K562 (cell line): ENCODE data around the gene ZMIZ1. TPM values are rescaled to one million over a fixed set of nuclear protein-coding genes. Genes with fewer than 3 reads are reported as not detected.

ENCODE experiments used
- CHD4 ChIP-seq: fragments of 200-600 bp; sonication (generic); IDR thresholded peaks from 3 replicates; pipeline ENCODE4 v1.6.1; 2012; ENCODE audit warnings: low read depth, mild to moderate bottlenecking, mixed read lengths, low read length, inconsistent platforms; ENCODE audit not compliant: insufficient read depth, insufficient replicate concordance, poor library complexity, severe bottlenecking
- ELF1 ChIP-seq: fragments of 200-800 bp; sonication (Bioruptor generic); IDR thresholded peaks from 2 replicates; pipeline ENCODE4 v1.6.1; 2016; ENCODE audit warnings: missing genetic modification characterization, missing compliant biosample characterization
- HDGF ChIP-seq: fragments of 450-650 bp; IDR thresholded peaks from 2 replicates; pipeline ENCODE4 v1.6.1; 2016
- ID3 ChIP-seq, 2 experiments: fragments of 250-450 bp in 1 of 2; fragments of 450-650 bp in 1 of 2; sonication (Bioruptor Pico) in 1 of 2; IDR thresholded peaks; 2 replicates each; pipeline versions ENCODE4 v1.6.1 to v1.8.0; 2016 to 2021; ENCODE audit warnings: mild to moderate bottlenecking in 2 of 2, moderate library complexity in 2 of 2, missing compliant biosample characterization in 1 of 2, missing genetic modification characterization in 1 of 2
- JUND ChIP-seq, 2 experiments: IDR thresholded peaks; 2 replicates in 1 of 2; 3 replicates in 1 of 2; pipeline ENCODE4 v1.6.1; 2011; ENCODE audit warnings: borderline replicate concordance in 2 of 2, low read depth in 2 of 2, low read length in 2 of 2, improper control_type of control experiment in 1 of 2, missing biosample characterization in 1 of 2, missing genetic modification characterization in 1 of 2, missing genetic modification reagents in 1 of 2
- MTA1 ChIP-seq: fragments of 450-650 bp; IDR thresholded peaks from 2 replicates; pipeline ENCODE4 v1.6.1; 2017; ENCODE audit warnings: borderline replicate concordance
- PHF21A ChIP-seq: fragments of 450-650 bp; IDR thresholded peaks from 2 replicates; pipeline ENCODE4 v1.6.1; 2017; ENCODE audit warnings: low read depth, borderline replicate concordance
- SREBF1 ChIP-seq: fragments of 150-350 bp; IDR thresholded peaks from 2 replicates; pipeline ENCODE4 v1.6.1; 2014; ENCODE audit warnings: antibody characterized with exemption, low read depth, low read length, borderline replicate concordance
- TBP ChIP-seq: optimal IDR thresholded peaks from 2 replicates; pipeline ENCODE3; 2011; ENCODE audit warnings: low read depth, low read length, improper control_type of control experiment
- VEZF1 ChIP-seq: fragments of 200-800 bp; sonication (Bioruptor generic); IDR thresholded peaks from 2 replicates; pipeline ENCODE4 v1.6.1; 2017; ENCODE audit warnings: missing genetic modification characterization, missing compliant biosample characterization
- ZBTB17 ChIP-seq: fragments of 450-650 bp; formaldehyde crosslinking; IDR thresholded peaks from 2 replicates; pipeline ENCODE4 v1.4.0; 2020; ENCODE audit warnings: mild to moderate bottlenecking
- ZBTB5 ChIP-seq: fragments of 450-650 bp; IDR thresholded peaks from 2 replicates; pipeline ENCODE4 v1.6.1; 2017; ENCODE audit warnings: antibody characterized with exemption
- ZKSCAN3 ChIP-seq: fragments of 250-450 bp; sonication (Bioruptor Pico); IDR thresholded peaks from 2 replicates; pipeline ENCODE4 v1.4.0; 2020
- ZNF778 ChIP-seq: fragments of 450-650 bp; formaldehyde crosslinking; IDR thresholded peaks from 2 replicates; pipeline ENCODE4 v1.4.0; 2020; ENCODE audit warnings: mild to moderate bottlenecking, moderate library complexity
- polyA plus RNA-seq, 8 experiments: library from polyadenylated mRNA; depleted of rRNA in 4 of 8; stranded (reverse) in 5 of 8; unstranded in 3 of 8; fragments of >200 nt; fragmentation: Nextera tagmentation in 2 of 8; fragmentation: Illumina TruSeq in 1 of 8; extraction: Ambion mirVana in 2 of 8; extraction: Trizol in 1 of 8; gene quantifications; 2 replicates each; pipeline versions ENCODE4 v1.2.1 to v1.2.3, GENCODE V29; 2011 to 2014; ENCODE audit warnings: inconsistent platforms in 1 of 8, missing spikeins in 1 of 8
- total RNA-seq, 7 experiments: library from RNA; depleted of rRNA in 6 of 7; stranded (reverse); fragments of >200 nt in 6 of 7; fragmentation: Illumina TruSeq in 2 of 7; extraction: Trizol in 2 of 7; gene quantifications; 2 replicates each; pipeline versions ENCODE4 v1.2.1 to v1.2.3, GENCODE V29; 2011 to 2021; ENCODE audit warnings: low replicate concordance in 1 of 7
- TF ChIP-seq, protein P1 (sequence below): sonication (generic); formaldehyde crosslinking; IDR thresholded peaks from 2 replicates; pipeline ENCODE4 v1.8.1; 2023; ENCODE audit warnings: mild to moderate bottlenecking, missing genetic modification reagents
- TF ChIP-seq, protein P2 (sequence below): IDR thresholded peaks from 2 replicates; pipeline ENCODE4 v1.6.1; 2016; ENCODE audit warnings: missing genetic modification characterization, missing compliant biosample characterization

ZMIZ1 gene
- total and polyA plus RNA-seq, 9 of the 15 experiments (the other 6 are each of a cell fraction or from before 2014, with no cell fraction given) = 1.0 to 37.3 (median 4.3) TPM

- TF ChIP-seq ID3 (CRISPR knock-in tag; IDR thresholded peaks at IDR 0.05) (no peak), ID3 (tag; IDR thresholded peaks at IDR 0.05) (peak; percentile 20; the same call in 1 of the 2 replicates), ZNF778 (CRISPR knock-in tag) (no peak), TBP (no peak), MTA1 (no peak; the same call in 1 of the 2 replicates), ZBTB17 (CRISPR knock-in tag) (peak; percentile 67), SREBF1 (no peak), ZKSCAN3 (CRISPR knock-in tag) (no peak), HDGF (no peak), ZBTB5 (no peak), ELF1 (peak; percentile 55), PHF21A (no peak), CHD4 (no peak), JUND (IDR thresholded peaks at IDR 0.05; ENCODE audit: borderline replicate concordance, low read depth, low read length) (no peak; the same call in 1 of the 2 replicates), JUND (tag; IDR thresholded peaks at IDR 0.05; ENCODE audit: borderline replicate concordance, low read depth, low read length) (peak; percentile 68; the same call in 1 of the 3 replicates), VEZF1 (CRISPR knock-in tag) (peak; percentile 64)
- TF ChIP-seq, protein P1, sequence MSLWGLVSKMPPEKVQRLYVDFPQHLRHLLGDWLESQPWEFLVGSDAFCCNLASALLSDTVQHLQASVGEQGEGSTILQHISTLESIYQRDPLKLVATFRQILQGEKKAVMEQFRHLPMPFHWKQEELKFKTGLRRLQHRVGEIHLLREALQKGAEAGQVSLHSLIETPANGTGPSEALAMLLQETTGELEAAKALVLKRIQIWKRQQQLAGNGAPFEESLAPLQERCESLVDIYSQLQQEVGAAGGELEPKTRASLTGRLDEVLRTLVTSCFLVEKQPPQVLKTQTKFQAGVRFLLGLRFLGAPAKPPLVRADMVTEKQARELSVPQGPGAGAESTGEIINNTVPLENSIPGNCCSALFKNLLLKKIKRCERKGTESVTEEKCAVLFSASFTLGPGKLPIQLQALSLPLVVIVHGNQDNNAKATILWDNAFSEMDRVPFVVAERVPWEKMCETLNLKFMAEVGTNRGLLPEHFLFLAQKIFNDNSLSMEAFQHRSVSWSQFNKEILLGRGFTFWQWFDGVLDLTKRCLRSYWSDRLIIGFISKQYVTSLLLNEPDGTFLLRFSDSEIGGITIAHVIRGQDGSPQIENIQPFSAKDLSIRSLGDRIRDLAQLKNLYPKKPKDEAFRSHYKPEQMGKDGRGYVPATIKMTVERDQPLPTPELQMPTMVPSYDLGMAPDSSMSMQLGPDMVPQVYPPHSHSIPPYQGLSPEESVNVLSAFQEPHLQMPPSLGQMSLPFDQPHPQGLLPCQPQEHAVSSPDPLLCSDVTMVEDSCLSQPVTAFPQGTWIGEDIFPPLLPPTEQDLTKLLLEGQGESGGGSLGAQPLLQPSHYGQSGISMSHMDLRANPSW (CRISPR knock-in tag) = no peak
- TF ChIP-seq, protein P2, sequence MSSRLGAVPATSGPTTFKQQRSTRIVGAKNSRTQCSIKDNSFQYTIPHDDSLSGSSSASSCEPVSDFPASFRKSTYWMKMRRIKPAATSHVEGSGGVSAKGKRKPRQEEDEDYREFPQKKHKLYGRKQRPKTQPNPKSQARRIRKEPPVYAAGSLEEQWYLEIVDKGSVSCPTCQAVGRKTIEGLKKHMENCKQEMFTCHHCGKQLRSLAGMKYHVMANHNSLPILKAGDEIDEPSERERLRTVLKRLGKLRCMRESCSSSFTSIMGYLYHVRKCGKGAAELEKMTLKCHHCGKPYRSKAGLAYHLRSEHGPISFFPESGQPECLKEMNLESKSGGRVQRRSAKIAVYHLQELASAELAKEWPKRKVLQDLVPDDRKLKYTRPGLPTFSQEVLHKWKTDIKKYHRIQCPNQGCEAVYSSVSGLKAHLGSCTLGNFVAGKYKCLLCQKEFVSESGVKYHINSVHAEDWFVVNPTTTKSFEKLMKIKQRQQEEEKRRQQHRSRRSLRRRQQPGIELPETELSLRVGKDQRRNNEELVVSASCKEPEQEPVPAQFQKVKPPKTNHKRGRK (tag) = no peak
Observed at GRCh38 chr10:79093658-79094411, 25.1 kb downstream of the ZMIZ1 start (continued).
